Measurements from ENCODE around the gene SLC36A3.

DNA sequence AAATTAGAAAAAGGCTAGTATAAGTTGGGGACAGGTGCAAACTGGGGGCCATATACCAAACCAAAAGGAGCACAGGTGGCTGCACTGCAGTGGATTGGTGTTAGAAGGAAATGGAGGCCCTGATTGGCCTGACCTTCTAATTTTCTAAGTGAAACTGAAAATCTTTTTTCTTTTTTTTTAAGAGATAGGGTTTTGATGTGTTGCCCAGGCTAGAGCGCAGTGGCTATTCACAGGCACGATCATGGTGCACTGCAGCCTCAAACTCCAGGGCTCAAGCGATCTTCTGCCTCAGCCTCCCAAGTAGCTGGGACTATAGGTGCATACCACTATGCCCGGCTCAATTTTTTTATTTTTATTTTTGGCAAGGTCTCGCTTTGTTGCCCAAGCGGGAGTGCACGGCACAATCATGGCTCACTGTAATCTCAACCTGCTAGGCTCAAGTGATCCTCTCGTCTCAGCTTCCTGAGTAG lies 69.9 kb downstream of the SLC36A3 start:
- TF ChIP-seq, protein P1, sequence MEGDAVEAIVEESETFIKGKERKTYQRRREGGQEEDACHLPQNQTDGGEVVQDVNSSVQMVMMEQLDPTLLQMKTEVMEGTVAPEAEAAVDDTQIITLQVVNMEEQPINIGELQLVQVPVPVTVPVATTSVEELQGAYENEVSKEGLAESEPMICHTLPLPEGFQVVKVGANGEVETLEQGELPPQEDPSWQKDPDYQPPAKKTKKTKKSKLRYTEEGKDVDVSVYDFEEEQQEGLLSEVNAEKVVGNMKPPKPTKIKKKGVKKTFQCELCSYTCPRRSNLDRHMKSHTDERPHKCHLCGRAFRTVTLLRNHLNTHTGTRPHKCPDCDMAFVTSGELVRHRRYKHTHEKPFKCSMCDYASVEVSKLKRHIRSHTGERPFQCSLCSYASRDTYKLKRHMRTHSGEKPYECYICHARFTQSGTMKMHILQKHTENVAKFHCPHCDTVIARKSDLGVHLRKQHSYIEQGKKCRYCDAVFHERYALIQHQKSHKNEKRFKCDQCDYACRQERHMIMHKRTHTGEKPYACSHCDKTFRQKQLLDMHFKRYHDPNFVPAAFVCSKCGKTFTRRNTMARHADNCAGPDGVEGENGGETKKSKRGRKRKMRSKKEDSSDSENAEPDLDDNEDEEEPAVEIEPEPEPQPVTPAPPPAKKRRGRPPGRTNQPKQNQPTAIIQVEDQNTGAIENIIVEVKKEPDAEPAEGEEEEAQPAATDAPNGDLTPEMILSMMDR (conservative IDR thresholded peaks at IDR 0.05): no peak
- no peak for TF ChIP-seq ZFX (IDR thresholded peaks at IDR 0.05)
